OCI-M2 (cell line): ENCODE results near the gene PLEKHA7.
"Not testable (repeated sequence)": the region's sequence is repeated elsewhere in the genome, so short reads cannot be mapped to it uniquely, and the experiment has no call there.

Source experiments
- DNase-seq: peaks from one replicate; lab custom pipeline; 2025; ENCODE audit not compliant: unreplicated experiment; lab: John Stamatoyannopoulos, UW

PLEKHA7 gene

GRCh38 chr11:17014321-17014832 lies at the start of gene PLEKHA7:
Gene PLEKHA7 (minus strand): TSS chr11:17014414. CDS start chr11:17014401, 13 bp downstream.
- no peak for DNase-seq

DNA sequence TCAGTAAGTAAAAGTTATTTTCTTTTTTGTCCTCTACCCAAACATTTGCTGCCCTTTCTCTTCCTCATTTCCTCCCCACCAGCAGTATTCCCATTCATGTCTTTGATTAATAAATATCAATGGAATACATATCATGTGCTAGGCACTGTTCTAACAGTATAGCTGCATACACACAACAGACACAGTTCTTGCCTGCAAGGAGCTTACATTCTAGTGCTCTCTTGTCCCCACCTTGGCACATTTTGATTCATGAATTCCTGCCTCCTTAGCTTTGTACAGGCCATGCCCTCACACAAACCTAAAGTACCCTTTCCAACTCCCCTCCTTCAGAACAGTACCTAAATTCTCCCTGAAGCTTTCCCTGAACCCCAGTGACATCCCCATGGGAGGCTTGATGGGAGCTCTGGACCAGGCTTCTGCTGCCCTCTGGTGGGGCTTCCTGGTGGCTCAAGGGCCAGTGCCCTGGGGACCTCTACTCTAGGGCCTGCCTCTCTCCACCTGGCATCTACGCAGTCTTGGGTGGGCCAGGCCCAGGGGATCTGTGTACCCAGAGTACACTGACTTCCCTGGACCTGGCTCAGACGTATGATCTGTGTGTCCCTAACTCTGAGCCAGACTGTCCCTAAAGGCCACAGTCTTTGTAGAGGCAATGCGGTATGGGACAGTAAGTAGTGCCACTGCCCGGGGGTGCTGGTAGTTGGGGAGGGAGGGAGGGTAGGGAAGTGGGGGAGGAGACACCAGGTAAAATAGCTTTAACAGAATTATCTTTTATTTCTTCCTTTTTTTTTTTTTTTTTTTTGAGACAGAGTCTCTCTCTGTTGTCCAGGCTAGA lies 49.2 kb upstream of the PLEKHA7 start:
- DNase-seq = no peak

GRCh38 chr11:17051146-17051545 lies 36.9 kb upstream of the PLEKHA7 start:
- DNase-seq = not testable (repeated sequence)

GRCh38 chr11:17048491-17048890 lies 34.3 kb upstream of the PLEKHA7 start:
- DNase-seq = not testable (repeated sequence)

DNA sequence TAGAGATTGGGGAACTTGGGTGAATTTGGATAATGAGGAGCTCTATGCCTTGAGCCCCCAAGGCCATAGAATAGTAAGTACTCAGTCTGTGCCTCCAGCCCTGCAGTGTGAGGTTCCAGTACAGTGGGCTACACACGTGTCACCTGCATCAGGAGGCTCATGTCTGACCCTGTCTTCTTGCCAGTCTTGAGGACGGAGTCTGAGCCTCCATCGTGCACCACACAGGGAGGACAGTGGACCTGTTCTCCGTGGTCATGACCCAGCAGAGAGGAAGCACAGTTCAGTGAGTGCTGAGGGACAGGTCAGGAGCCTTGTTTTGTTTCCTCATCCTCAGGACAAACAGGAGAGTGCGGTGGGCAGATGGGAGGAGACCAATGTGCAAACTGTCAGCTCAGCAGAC lies 32.5 kb upstream of the PLEKHA7 start:
- no peak for DNase-seq

- no peak for DNase-seq
These were observed 22.7 kb upstream of the PLEKHA7 start for GRCh38 chr11:17036666-17037658.

GRCh38 chr11:17034027-17034426 lies 19.8 kb upstream of the PLEKHA7 start:
- DNase-seq = not testable (repeated sequence)

- DNase-seq = no peak
These were observed 12.4 kb upstream of the PLEKHA7 start for GRCh38 chr11:17026487-17027082.

- DNase-seq = no peak
These were observed 10.7 kb upstream of the PLEKHA7 start for GRCh38 chr11:17024924-17025323.

DNA sequence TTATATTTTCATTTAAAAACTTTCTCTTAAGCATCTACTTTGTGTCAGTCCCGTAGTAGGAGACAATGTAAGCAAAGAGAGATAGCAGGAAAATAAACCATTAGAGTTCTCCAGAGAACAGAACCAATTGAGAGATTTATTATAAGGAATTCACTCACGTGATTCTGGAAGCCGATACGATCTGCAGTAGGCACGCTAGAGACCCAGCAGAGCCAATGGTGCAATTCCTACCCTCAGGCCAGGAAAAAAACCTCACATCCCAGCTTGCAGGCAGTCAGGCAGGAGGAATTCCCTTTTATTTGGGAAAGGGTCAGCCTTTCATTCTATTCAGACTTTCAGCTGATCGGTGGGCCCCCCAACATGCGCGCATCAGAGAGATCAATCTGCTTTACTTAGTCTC lies 7.3 kb upstream of the PLEKHA7 start:
- no peak for DNase-seq

DNA sequence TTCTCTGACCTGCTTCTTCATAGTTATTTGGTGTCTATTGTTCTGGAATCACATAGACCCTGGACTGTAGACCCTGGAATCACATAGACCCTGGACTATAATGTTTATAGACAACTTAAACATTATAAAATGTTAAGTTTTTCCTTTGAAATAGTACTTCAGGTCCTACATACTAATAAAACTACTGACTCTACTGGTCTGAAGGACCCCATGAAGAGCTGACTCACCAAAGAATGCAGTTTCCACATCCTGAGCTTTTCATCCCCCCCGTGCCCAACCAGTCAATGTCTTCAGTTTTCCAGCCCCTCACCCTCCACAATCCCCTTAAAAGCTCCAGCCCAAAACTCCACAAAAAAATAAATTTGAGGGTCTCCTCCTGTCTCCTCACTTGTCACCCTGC lies 6.6 kb upstream of the PLEKHA7 start:
- DNase-seq = no peak

GRCh38 chr11:17019232-17019631 lies 5.0 kb upstream of the PLEKHA7 start:
- no peak for DNase-seq

DNA sequence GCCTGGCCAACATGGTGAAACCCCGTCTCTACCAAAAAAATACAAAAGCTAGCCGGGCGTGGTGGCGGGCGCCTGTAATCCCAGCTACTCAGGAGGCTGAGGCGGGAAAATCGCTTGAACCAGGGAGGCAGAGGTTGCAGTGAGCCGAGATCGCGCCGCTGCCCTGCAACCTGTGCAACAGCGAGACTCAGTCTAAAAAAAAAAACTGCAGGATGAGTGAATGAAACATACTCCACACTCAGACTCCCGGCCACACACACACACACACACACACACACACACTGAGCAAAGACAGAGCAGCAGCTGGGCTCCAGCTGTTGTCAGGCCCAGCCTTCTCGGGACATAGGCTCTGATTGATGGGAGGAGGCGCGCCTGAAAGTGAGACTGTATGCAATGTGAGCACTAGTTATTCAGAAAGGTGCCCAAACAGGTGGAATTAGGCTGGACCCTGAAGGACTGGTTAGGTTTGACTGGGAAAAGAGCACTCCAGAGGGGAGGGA lies 1.5 kb upstream of the PLEKHA7 start:
- no peak for DNase-seq

GRCh38 chr11:17014833-17015626 lies 816 bp upstream of the PLEKHA7 start:
- no peak for DNase-seq

DNA sequence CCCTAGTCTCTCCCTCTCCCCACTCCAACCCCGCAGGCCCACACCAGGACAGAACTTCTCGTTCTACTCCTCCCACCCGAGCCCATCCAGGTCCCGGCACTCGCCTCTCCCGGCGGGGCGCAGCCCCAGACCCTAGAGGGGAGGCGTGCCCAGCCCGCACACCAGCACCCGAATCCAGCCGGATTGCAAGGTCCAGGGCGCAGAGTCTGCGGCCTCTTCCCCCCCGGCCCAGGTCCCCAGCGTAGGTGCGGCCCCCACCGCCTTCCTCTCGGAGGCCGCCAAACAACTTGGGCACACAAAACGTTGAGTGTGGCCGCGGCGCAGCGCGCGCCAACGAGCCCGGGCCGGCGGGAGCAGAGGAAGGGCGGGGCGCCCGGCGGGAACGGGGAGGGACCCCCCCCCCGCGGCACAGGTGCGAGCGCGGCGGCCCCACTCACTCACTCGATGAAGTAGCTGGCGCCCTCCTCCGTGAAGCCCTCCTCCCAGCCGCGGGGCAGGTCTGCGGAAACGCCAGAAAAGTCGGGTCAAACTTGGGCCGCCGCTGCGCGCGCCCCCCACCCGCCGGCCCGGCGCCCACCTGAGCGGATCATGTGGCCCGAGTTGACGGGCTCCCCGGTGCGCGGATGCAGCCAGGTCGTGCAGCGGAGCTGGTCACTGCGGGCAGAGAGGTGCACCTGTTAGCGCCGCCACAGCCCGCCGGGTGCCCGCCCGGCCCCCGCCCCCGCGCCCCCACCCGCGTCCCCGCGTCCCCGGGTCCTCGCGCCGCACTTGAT lies 480 bp downstream of the PLEKHA7 start:
- no peak for DNase-seq

- no peak for DNase-seq
These were observed 1.3 kb downstream of the PLEKHA7 start for GRCh38 chr11:17012712-17013547.

DNA sequence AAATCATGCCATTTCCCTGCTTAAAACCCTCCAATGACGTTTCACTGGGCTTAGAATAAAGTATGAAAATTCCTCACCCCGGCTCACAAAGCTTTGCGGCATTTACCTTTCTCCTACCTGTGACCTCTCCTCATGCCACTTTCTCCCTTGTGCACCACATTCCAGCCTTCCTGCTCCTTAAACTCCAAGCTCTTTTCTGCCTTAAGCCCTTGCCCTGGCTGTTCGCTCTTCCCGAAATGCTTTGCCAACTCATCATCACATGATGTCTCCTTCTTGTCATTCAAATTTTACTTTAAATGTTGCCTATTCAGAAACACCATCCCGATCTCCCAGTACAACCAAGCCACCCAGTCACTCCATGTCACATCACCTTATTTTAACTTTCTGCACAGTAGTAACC lies 2.0 kb downstream of the PLEKHA7 start:
- DNase-seq = no peak

- no peak for DNase-seq
These were observed 3.3 kb downstream of the PLEKHA7 start for GRCh38 chr11:17010851-17011420.
